K562 (cell line): ENCODE data around the gene ASF1B. TPM values are rescaled to one million over a fixed set of nuclear protein-coding genes. Genes with fewer than 3 reads are reported as not detected.

Experiments used
- ATAC-seq: fragments of 200-7000 bp; cut with Tn5 transposase; 3 replicates; pipeline ENCODE4 v1.9.1; 2020; ENCODE audit warnings: moderate library complexity
- BruUV-seq: library from RNA; stranded (reverse); fragments of 400-500 nt; replicated peaks from 2 replicates; lab custom pipeline; 2021; lab: Mats Ljungman, UMichigan
- CTCF ChIA-PET: fragments of 300-600 bp; formaldehyde crosslinking; extraction: SDS; loops from one replicate; lab custom pipeline; 2021; ENCODE audit warnings: low intra/inter-chr PET ratio; lab: Yijun Ruan, JAX
- POLR2A ChIA-PET: fragments of 300-600, 350-650 bp; sonication (Branson Sonifier 250); formaldehyde crosslinking; extraction: SDS; loops from one replicate; lab custom pipeline; 2021; ENCODE audit warnings: antibody characterized with exemption, inconsistent platforms; lab: Yijun Ruan, JAX
- DNase-seq, 4 experiments: peaks; one replicate each; pipeline versions ENCODE4 v3.0.0 to v3.0.0-alpha.2; 2011 to 2018; ENCODE audit warnings: low spot score in 3 of 4, mixed read lengths in 3 of 4; ENCODE audit errors: extremely low read depth in 1 of 4
- FAIRE-seq: peaks from 2 replicates; lab custom pipeline; 2011; peaks lifted over from hg19 to GRCh38; lab: Jason Lieb, UNC
- H2AFZ ChIP-seq: 2 replicates; pipeline ENCODE4 v1.6.0; 2011; ENCODE audit warnings: low read depth, low read length, control low read depth, inconsistent platforms
- H3K27ac ChIP-seq: fragments of 200-600 bp; 3 replicates; pipeline ENCODE4 v1.8.0; 2011; ENCODE audit warnings: low read depth, mild to moderate bottlenecking, control low read depth, inconsistent platforms, low read length, moderate library complexity, mixed read lengths; ENCODE audit errors: extremely low read depth
- H3K27me3 ChIP-seq, 2 experiments: fragments of 300-600 bp in 1 of 2; 2 replicates in 1 of 2; 3 replicates in 1 of 2; pipeline versions ENCODE4 v1.6.0 to v1.8.0; 2011; ENCODE audit warnings: inconsistent platforms in 2 of 2, low read length in 2 of 2, mild to moderate bottlenecking in 1 of 2, mixed read lengths in 1 of 2, moderate library complexity in 1 of 2; ENCODE audit not compliant: control insufficient read depth in 2 of 2, insufficient read depth in 2 of 2
- H3K36me3 ChIP-seq: fragments of 300-600 bp; 3 replicates; pipeline ENCODE4 v1.8.0; 2011; ENCODE audit warnings: mild to moderate bottlenecking, low read length, inconsistent platforms; ENCODE audit not compliant: control insufficient read depth, insufficient read depth
- H3K4me1 ChIP-seq, 2 experiments: fragments of 200-600 bp in 1 of 2; replicated peaks in 1 of 2; 2 replicates in 1 of 2; 3 replicates in 1 of 2; pipeline versions ENCODE4 v1.5.1 to v1.8.0; 2011; ENCODE audit warnings: inconsistent platforms in 2 of 2, low read length in 2 of 2, mild to moderate bottlenecking in 1 of 2, mixed read lengths in 1 of 2, moderate library complexity in 1 of 2; ENCODE audit not compliant: control insufficient read depth in 2 of 2, insufficient read depth in 2 of 2
- H3K4me2 ChIP-seq: 2 replicates; pipeline ENCODE4 v1.6.1; 2011; ENCODE audit warnings: low read length, control low read depth, inconsistent platforms, mixed read lengths; ENCODE audit not compliant: insufficient read depth
- H3K4me3 ChIP-seq: fragments of 200-600 bp; sonication (generic), shearing (Covaris generic); 2 replicates; pipeline ENCODE4 v1.5.1; 2016; ENCODE audit warnings: control low read depth, inconsistent platforms
- H3K79me2 ChIP-seq: fragments of 200-600 bp; 3 replicates; pipeline ENCODE4 v1.8.0; 2011; ENCODE audit warnings: low read length, inconsistent platforms; ENCODE audit not compliant: control insufficient read depth, insufficient read depth
- H3K9ac ChIP-seq, 2 experiments: 2 replicates each; pipeline versions ENCODE4 v1.6.0 to v1.6.1; 2011; ENCODE audit warnings: low read depth in 2 of 2, low read length in 2 of 2, control low read depth in 1 of 2, inconsistent platforms in 1 of 2, mild to moderate bottlenecking in 1 of 2, mixed read lengths in 1 of 2; ENCODE audit not compliant: insufficient read depth in 1 of 2
- H3K9me1 ChIP-seq: one replicate; pipeline ENCODE4 v1.6.0; 2011; ENCODE audit warnings: inconsistent platforms, mild to moderate bottlenecking, low read length, moderate library complexity; ENCODE audit not compliant: control insufficient read depth, insufficient read depth
- H3K9me3 ChIP-seq: replicated peaks from 2 replicates; pipeline ENCODE4 v1.5.1; 2011; ENCODE audit warnings: low read depth, low read length, inconsistent platforms; ENCODE audit not compliant: control insufficient read depth, insufficient read depth
- H4K20me1 ChIP-seq: replicated peaks from 2 replicates; pipeline ENCODE4 v1.6.1; 2011; ENCODE audit warnings: low read length, inconsistent platforms, mixed read lengths; ENCODE audit not compliant: control insufficient read depth, insufficient read depth
- ADNP ChIP-seq: fragments of 200-800 bp; sonication (Bioruptor generic); IDR thresholded peaks from 2 replicates; pipeline ENCODE4 v1.6.1; 2016; ENCODE audit warnings: missing genetic modification characterization, missing compliant biosample characterization
- ARHGAP35 ChIP-seq: fragments of 450-650 bp; IDR thresholded peaks from 2 replicates; pipeline ENCODE4 v1.6.1; 2018; ENCODE audit not compliant: partially characterized antibody
- BCOR ChIP-seq: fragments of 450-650 bp; IDR thresholded peaks from 2 replicates; pipeline ENCODE4 v1.6.1; 2016
- CHCHD3 ChIP-seq: fragments of 250-450 bp; sonication (Bioruptor Pico); IDR thresholded peaks from 2 replicates; pipeline ENCODE4 v2.1.2; 2022; ENCODE audit warnings: mild to moderate bottlenecking
- HNRNPH1 ChIP-seq: fragments of 200-400 bp; formaldehyde crosslinking; optimal IDR thresholded peaks from 2 replicates; pipeline ENCODE3; 2017; ENCODE audit warnings: low read depth, mild to moderate bottlenecking, low read length, moderate library complexity
- PTBP1 ChIP-seq: fragments of 200-400 bp; formaldehyde crosslinking; IDR thresholded peaks from 2 replicates; pipeline ENCODE4 v1.6.1; 2017; ENCODE audit warnings: low read depth, low read length
- RBM25 ChIP-seq: fragments of 200-400 bp; formaldehyde crosslinking; IDR thresholded peaks from 2 replicates; pipeline ENCODE4 v1.6.1; 2018; ENCODE audit warnings: low read length, low read depth, moderate library complexity; ENCODE audit not compliant: severe bottlenecking
- RBM34 ChIP-seq: fragments of 200-400 bp; formaldehyde crosslinking; IDR thresholded peaks from 2 replicates; pipeline ENCODE4 v1.6.1; 2018; ENCODE audit warnings: low read length, borderline replicate concordance; ENCODE audit not compliant: insufficient read depth
- SIN3B ChIP-seq: fragments of 450-650 bp; IDR thresholded peaks from 2 replicates; pipeline ENCODE4 v1.6.1; 2017; ENCODE audit warnings: low read depth, mild to moderate bottlenecking, moderate library complexity
- SMARCE1 ChIP-seq: fragments of 450-650 bp; IDR thresholded peaks from 2 replicates; pipeline ENCODE4 v1.7.1; 2016; ENCODE audit warnings: mild to moderate bottlenecking
- SNRNP70 ChIP-seq: fragments of 200-400 bp; formaldehyde crosslinking; optimal IDR thresholded peaks from 2 replicates; pipeline ENCODE3; 2017; ENCODE audit warnings: low read depth, low read length
- TRIM24 ChIP-seq, 2 experiments: fragments of 450-650 bp; IDR thresholded peaks; 2 replicates each; pipeline ENCODE4 v1.6.1; 2016
- ZEB2 ChIP-seq: fragments of 450-650 bp; IDR thresholded peaks from 2 replicates; pipeline ENCODE4 v1.6.1; 2016
- ZFP30 ChIP-seq: fragments of 250-450 bp; sonication (Bioruptor Pico); IDR thresholded peaks from 2 replicates; pipeline ENCODE4 v1.8.0; 2022; ENCODE audit warnings: moderate library complexity, mild to moderate bottlenecking, inconsistent platforms, borderline replicate concordance
- ZFP36 ChIP-seq: fragments of 150-350 bp; IDR thresholded peaks from 2 replicates; pipeline ENCODE4 v1.6.1; 2018; ENCODE audit warnings: low read length, low read depth; ENCODE audit not compliant: partially characterized antibody
- ZSCAN29 ChIP-seq: fragments of 450-650 bp; IDR thresholded peaks from 2 replicates; pipeline ENCODE4 v1.6.1; 2017
- WGBS: fragments of 100-300 bp; shearing (Covaris generic); methylation state at CpG from one replicate; pipeline ENCODE4 v1.1.6; 2016; ENCODE audit warnings: low coverage, mixed read lengths; ENCODE audit not compliant: insufficient coverage; ENCODE audit errors: missing lambda C conversion rate; 5-methylcytosine and 5-hydroxymethylcytosine counted together
- in situ Hi-C: fragments of 300-500 bp; cut with MboI; formaldehyde crosslinking; loops from 4 replicates; pipeline ENCODE4 v1.15.0; 2018; ENCODE audit warnings: inconsistent platforms, mixed read lengths
- intact Hi-C: fragments of 100-400 bp; cut with micrococcal nuclease; formaldehyde crosslinking; loops from 2 replicates; pipeline ENCODE4 v1.14.2; 2022
- polyA plus RNA-seq, 8 experiments: library from polyadenylated mRNA; depleted of rRNA in 4 of 8; stranded (reverse) in 5 of 8; unstranded in 3 of 8; fragments of >200 nt; fragmentation: Nextera tagmentation in 2 of 8; fragmentation: Illumina TruSeq in 1 of 8; extraction: Ambion mirVana in 2 of 8; extraction: Trizol in 1 of 8; gene quantifications; 2 replicates each; pipeline versions ENCODE4 v1.2.1 to v1.2.3, GENCODE V29; 2011 to 2014; ENCODE audit warnings: inconsistent platforms in 1 of 8, missing spikeins in 1 of 8
- total RNA-seq, 7 experiments: library from RNA; depleted of rRNA in 6 of 7; stranded (reverse); fragments of >200 nt in 6 of 7; fragmentation: Illumina TruSeq in 2 of 7; extraction: Trizol in 2 of 7; gene quantifications; 2 replicates each; pipeline versions ENCODE4 v1.2.1 to v1.2.3, GENCODE V29; 2011 to 2021; ENCODE audit warnings: low replicate concordance in 1 of 7
- TF ChIP-seq, protein P1 (sequence below): sonication (generic); formaldehyde crosslinking; IDR thresholded peaks from 2 replicates; pipeline ENCODE4 v1.8.1; 2023; ENCODE audit warnings: mild to moderate bottlenecking, missing genetic modification reagents
- TF ChIP-seq, protein P2 (sequence below): fragments of 450-650 bp; IDR thresholded peaks from 2 replicates; pipeline ENCODE4 v1.6.1; 2014; ENCODE audit warnings: low read depth, mild to moderate bottlenecking, moderate library complexity, borderline replicate concordance
- TF ChIP-seq, protein P3 (sequence below), 3 experiments: IDR thresholded peaks in 2 of 3; conservative IDR thresholded peaks in 1 of 3; 2 replicates each; pipeline ENCODE4 v1.5.1; 2011 to 2012; ENCODE audit warnings: low read length in 3 of 3, mild to moderate bottlenecking in 3 of 3, control low read depth in 2 of 3, improper control_type of control experiment in 1 of 3, inconsistent platforms in 1 of 3, low read depth in 1 of 3, mixed read lengths in 1 of 3, moderate library complexity in 1 of 3; ENCODE audit not compliant: insufficient read depth in 2 of 3

ASF1B gene
- total and polyA plus RNA-seq, 9 of the 15 experiments (the other 6 are each of a cell fraction or from before 2014, with no cell fraction given) = 6.0 to 69.4 (median 53.3) TPM

DNA sequence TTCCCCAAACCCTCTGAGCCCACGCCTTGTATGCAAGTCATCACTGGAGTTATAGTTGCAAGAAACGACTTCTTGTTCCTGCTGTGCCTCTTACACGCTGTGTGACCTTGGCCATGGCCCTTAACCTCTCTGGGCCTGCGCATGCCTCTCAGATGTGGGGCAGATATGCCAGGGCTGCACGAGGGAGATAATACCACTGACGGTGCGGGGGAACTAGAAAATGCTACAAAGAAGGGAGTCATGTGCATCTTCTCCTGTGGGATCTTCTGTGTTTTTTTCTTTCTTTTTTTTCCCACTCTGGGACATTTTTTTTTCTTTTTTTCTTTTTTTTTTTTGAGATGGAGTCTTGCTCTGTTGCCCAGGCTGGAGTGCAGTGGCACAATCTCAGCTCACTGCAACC lies 41.5 kb downstream of the ASF1B start:
- intact Hi-C loops (no loop called here), in situ Hi-C loops (no loop called here)
- Histone ChIP-seq H3K9me1 (no peaks in the 10 kb centered on the region), H2AFZ (no peak overlapping the region), H3K9ac (no peak overlapping the region), H3K36me3 (peaks cover 7% of the 10 kb centered on the region; the same call in 1 of the 3 replicates), H4K20me1 (no peaks in the 10 kb centered on the region), H3K4me3 (no peak overlapping the region), H3K9me3 (peaks cover 10% of the 10 kb centered on the region), H3K4me1 (peaks cover 2 to 21% of the 10 kb centered on the region in 2 experiments; a peak in 3 of 5 replicates), H3K4me2 (no peak overlapping the region), H3K27ac (no peak overlapping the region), H3K79me2 (no peaks in the 10 kb centered on the region), H3K27me3 (no peaks in the 10 kb centered on the region)
- DNase-seq = peak in 2 of 4 experiments; percentile 1 to 60
- TSS peak; percentile 20 for BruUV-seq
- ChIA-PET CTCF (no interaction called here), POLR2A (interaction anchor here (0.6 to 0.9 kb wide), 2 partner anchors 13 to 23 kb away, joined by 3 read pairs; partner anchors contain the start of gene PRKACA)
- peak; percentile 72 for FAIRE-seq
- WGBS = 5% methylated on average over 6 of the region's 7 CpGs
- ATAC-seq = no peak
- TF ChIP-seq SMARCE1 (no peak), ZSCAN29 (no peak), SIN3B (no peak), CHCHD3 (no peak), ZFP36 (peak; percentile 86), TRIM24 (IDR thresholded peaks at IDR 0.05) (peak in 1 of 2 experiments; percentile 17; a peak in 1 of 4 replicates), ARHGAP35 (peak; percentile 34), PTBP1 (0 out of 2 replicates have a peak, but pooled peaks have one; percentile 88), ZFP30 (CRISPR knock-in tag) (no peak), ZEB2 (no peak), HNRNPH1 (no peak), RBM25 (peak; percentile 98), ADNP (tag) (peak; percentile 73), RBM34 (no peak), BCOR (peak; percentile 99), SNRNP70 (no peak)
- TF ChIP-seq, protein P1, sequence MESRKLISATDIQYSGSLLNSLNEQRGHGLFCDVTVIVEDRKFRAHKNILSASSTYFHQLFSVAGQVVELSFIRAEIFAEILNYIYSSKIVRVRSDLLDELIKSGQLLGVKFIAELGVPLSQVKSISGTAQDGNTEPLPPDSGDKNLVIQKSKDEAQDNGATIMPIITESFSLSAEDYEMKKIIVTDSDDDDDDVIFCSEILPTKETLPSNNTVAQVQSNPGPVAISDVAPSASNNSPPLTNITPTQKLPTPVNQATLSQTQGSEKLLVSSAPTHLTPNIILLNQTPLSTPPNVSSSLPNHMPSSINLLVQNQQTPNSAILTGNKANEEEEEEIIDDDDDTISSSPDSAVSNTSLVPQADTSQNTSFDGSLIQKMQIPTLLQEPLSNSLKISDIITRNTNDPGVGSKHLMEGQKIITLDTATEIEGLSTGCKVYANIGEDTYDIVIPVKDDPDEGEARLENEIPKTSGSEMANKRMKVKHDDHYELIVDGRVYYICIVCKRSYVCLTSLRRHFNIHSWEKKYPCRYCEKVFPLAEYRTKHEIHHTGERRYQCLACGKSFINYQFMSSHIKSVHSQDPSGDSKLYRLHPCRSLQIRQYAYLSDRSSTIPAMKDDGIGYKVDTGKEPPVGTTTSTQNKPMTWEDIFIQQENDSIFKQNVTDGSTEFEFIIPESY (CRISPR knock-in tag) = no peak
- TF ChIP-seq, protein P2, sequence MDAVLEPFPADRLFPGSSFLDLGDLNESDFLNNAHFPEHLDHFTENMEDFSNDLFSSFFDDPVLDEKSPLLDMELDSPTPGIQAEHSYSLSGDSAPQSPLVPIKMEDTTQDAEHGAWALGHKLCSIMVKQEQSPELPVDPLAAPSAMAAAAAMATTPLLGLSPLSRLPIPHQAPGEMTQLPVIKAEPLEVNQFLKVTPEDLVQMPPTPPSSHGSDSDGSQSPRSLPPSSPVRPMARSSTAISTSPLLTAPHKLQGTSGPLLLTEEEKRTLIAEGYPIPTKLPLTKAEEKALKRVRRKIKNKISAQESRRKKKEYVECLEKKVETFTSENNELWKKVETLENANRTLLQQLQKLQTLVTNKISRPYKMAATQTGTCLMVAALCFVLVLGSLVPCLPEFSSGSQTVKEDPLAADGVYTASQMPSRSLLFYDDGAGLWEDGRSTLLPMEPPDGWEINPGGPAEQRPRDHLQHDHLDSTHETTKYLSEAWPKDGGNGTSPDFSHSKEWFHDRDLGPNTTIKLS = no peak
- TF ChIP-seq, protein P3, sequence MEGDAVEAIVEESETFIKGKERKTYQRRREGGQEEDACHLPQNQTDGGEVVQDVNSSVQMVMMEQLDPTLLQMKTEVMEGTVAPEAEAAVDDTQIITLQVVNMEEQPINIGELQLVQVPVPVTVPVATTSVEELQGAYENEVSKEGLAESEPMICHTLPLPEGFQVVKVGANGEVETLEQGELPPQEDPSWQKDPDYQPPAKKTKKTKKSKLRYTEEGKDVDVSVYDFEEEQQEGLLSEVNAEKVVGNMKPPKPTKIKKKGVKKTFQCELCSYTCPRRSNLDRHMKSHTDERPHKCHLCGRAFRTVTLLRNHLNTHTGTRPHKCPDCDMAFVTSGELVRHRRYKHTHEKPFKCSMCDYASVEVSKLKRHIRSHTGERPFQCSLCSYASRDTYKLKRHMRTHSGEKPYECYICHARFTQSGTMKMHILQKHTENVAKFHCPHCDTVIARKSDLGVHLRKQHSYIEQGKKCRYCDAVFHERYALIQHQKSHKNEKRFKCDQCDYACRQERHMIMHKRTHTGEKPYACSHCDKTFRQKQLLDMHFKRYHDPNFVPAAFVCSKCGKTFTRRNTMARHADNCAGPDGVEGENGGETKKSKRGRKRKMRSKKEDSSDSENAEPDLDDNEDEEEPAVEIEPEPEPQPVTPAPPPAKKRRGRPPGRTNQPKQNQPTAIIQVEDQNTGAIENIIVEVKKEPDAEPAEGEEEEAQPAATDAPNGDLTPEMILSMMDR (IDR thresholded peaks at IDR 0.05 in 2 of 3, conservative IDR thresholded peaks at IDR 0.05 in 1 of 3; ENCODE audit: insufficient read depth in 2 of 3, low read depth in 1 of 3, low read length in 3 of 3) = no peak
